ENCODE data around the gene GLIS1. TPM values are rescaled to one million over a fixed set of nuclear protein-coding genes. Genes with fewer than 3 reads are reported as not detected.

GLIS1 gene
- total RNA-seq, 1 donor from 2014 or later: 0.69 TPM

GRCh38 chr1:53735681-53736080, 3.3 kb downstream of the GLIS1 start:
- no peak for DNase-seq

- DNase-seq: no peak
These were observed 3.7 kb downstream of the GLIS1 start for GRCh38 chr1:53735261-53735660.

- peak; percentile 50 for DNase-seq
These were observed 4.2 kb downstream of the GLIS1 start for GRCh38 chr1:53734650-53735211.

GRCh38 chr1:53733975-53734649, 4.9 kb downstream of the GLIS1 start:
- peak; percentile 47 for DNase-seq

- peak; percentile 5 for DNase-seq
These were observed 5.5 kb downstream of the GLIS1 start for GRCh38 chr1:53733447-53733931.

- no peak for DNase-seq
These were observed 6.0 kb downstream of the GLIS1 start for GRCh38 chr1:53732912-53733317.

GRCh38 chr1:53732409-53732808, 6.6 kb downstream of the GLIS1 start:
- DNase-seq: no peak

GRCh38 chr1:53731779-53732305, 7.1 kb downstream of the GLIS1 start:
- DNase-seq: no peak

GRCh38 chr1:53731043-53731600, 7.8 kb downstream of the GLIS1 start:
- DNase-seq: no peak

- no peak for DNase-seq
These were observed 8.6 kb downstream of the GLIS1 start for GRCh38 chr1:53730224-53730865.

GRCh38 chr1:53729456-53730223, 9.3 kb downstream of the GLIS1 start:
- no peak for DNase-seq

- DNase-seq: no peak
These were observed 10.1 kb downstream of the GLIS1 start for GRCh38 chr1:53728702-53729455.

GRCh38 chr1:53728196-53728595, 10.8 kb downstream of the GLIS1 start:
- no peak for DNase-seq

GRCh38 chr1:53727461-53728092, 11.4 kb downstream of the GLIS1 start:
- no peak for DNase-seq

GRCh38 chr1:53726009-53726600, 12.9 kb downstream of the GLIS1 start:
- DNase-seq: no peak

- DNase-seq: no peak
These were observed 13.7 kb downstream of the GLIS1 start for GRCh38 chr1:53725238-53725689.

GRCh38 chr1:53722025-53722424, 16.9 kb downstream of the GLIS1 start:
- DNase-seq: no peak

GRCh38 chr1:53721088-53721487, 17.9 kb downstream of the GLIS1 start:
- DNase-seq: no peak

GRCh38 chr1:53719469-53719868, 19.5 kb downstream of the GLIS1 start:
- DNase-seq: no peak

- DNase-seq: no peak
These were observed 20.5 kb downstream of the GLIS1 start for GRCh38 chr1:53718443-53718842.
